ENCODE results near the gene MAN1B1.
A peak's percentile ranks its signal among the peaks of the same experiment; 100 is the strongest.

GRCh38 chr9:137046088-137046787 is 40.5 kb upstream of the MAN1B1 start, which contains the start of gene NPDC1:
- no peak for TF ChIP-seq SNAI2 (CRISPR knock-in tag; IDR thresholded peaks at IDR 0.05)
- TF ChIP-seq ARNTL (CRISPR knock-in tag; IDR thresholded peaks at IDR 0.05; ENCODE audit: borderline replicate concordance, low read depth) = no peak
- TF ChIP-seq PPARA (CRISPR knock-in tag; IDR thresholded peaks at IDR 0.05; ENCODE audit: borderline replicate concordance) = no peak
- no peak for TF ChIP-seq ISL1 (CRISPR knock-in tag; IDR thresholded peaks at IDR 0.05)
- TF ChIP-seq, protein P1, sequence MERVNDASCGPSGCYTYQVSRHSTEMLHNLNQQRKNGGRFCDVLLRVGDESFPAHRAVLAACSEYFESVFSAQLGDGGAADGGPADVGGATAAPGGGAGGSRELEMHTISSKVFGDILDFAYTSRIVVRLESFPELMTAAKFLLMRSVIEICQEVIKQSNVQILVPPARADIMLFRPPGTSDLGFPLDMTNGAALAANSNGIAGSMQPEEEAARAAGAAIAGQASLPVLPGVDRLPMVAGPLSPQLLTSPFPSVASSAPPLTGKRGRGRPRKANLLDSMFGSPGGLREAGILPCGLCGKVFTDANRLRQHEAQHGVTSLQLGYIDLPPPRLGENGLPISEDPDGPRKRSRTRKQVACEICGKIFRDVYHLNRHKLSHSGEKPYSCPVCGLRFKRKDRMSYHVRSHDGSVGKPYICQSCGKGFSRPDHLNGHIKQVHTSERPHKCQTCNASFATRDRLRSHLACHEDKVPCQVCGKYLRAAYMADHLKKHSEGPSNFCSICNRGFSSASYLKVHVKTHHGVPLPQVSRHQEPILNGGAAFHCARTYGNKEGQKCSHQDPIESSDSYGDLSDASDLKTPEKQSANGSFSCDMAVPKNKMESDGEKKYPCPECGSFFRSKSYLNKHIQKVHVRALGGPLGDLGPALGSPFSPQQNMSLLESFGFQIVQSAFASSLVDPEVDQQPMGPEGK (CRISPR knock-in tag; IDR thresholded peaks at IDR 0.05; ENCODE audit: borderline replicate concordance) = no peak
- no peak for TF ChIP-seq TCF4 (CRISPR knock-in tag; IDR thresholded peaks at IDR 0.05; ENCODE audit: borderline replicate concordance)
- no peak for TF ChIP-seq TOX (CRISPR knock-in tag; IDR thresholded peaks at IDR 0.05; ENCODE audit: borderline replicate concordance)
- TF ChIP-seq ZFP3 (CRISPR knock-in tag; IDR thresholded peaks at IDR 0.05) = 0 out of 2 replicates have a peak, but pooled peaks have one; percentile 29
- TF ChIP-seq ESRRG (CRISPR knock-in tag; IDR thresholded peaks at IDR 0.05) = no peak
- TF ChIP-seq ZNF70 (CRISPR knock-in tag; IDR thresholded peaks at IDR 0.05) = no peak
- no peak for TF ChIP-seq GLIS3 (CRISPR knock-in tag; IDR thresholded peaks at IDR 0.05)
- TF ChIP-seq RARB (CRISPR knock-in tag; IDR thresholded peaks at IDR 0.05) = no peak
- TF ChIP-seq ZC3H10 (CRISPR knock-in tag; IDR thresholded peaks at IDR 0.05) = no peak
- no peak for TF ChIP-seq OSR1 (CRISPR knock-in tag; IDR thresholded peaks at IDR 0.05)
